DOHH2 (cell line): ENCODE results near the gene NUDT13.

Source experiments
- EZH2phosphoT487 ChIP-seq: fragments of 200-600 bp; sonication (generic); IDR thresholded peaks from 2 replicates; pipeline ENCODE4 v1.6.1; 2017; ENCODE audit warnings: borderline replicate concordance, mild to moderate bottlenecking, antibody characterized with exemption, low read length, moderate library complexity, mixed read lengths
- TF ChIP-seq, protein P1 (sequence below): fragments of 200-600 bp; sonication (generic); IDR thresholded peaks from one replicate; pipeline ENCODE4 v1.5.1; 2014; ENCODE audit warnings: antibody characterized with exemption, mild to moderate bottlenecking, low read depth, low read length; ENCODE audit not compliant: poor library complexity, severe bottlenecking

DNA sequence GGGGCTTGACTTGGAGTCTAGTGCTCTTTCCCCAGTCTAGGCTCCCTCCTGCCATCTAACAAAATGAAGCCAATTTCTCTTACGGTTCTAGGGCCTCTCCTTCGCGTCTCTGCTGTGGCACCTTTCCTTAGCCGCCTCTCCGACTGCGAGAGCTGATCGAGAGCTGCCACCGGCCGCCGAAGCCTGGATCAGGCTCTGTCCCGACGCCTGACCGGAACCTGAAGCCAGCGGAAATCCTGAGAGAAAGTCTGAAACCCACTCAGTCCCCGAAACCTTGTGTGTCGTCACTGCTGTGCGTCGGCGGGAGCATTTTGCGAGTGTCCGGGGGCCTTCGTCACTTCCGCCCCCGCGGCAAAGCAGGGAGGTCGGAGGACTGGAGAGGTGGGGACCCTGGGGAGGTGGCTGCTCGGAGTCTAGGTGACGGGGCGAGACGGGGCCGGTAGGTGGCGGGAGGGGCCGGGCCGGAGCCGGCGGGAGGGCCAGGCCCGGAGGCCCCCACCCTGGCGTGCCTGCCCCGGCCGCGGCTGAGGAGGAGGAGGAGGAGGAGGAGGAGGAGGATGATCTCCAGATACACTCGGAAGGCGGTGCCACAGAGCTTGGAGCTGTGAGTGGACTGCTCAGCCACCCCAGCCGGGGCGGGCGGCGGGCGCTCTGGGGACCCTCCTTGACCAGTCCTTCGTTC, 57.7 kb downstream of the NUDT13 start, which contains the start of the genes ECD and FAM149B1:
- TF ChIP-seq, protein P1, sequence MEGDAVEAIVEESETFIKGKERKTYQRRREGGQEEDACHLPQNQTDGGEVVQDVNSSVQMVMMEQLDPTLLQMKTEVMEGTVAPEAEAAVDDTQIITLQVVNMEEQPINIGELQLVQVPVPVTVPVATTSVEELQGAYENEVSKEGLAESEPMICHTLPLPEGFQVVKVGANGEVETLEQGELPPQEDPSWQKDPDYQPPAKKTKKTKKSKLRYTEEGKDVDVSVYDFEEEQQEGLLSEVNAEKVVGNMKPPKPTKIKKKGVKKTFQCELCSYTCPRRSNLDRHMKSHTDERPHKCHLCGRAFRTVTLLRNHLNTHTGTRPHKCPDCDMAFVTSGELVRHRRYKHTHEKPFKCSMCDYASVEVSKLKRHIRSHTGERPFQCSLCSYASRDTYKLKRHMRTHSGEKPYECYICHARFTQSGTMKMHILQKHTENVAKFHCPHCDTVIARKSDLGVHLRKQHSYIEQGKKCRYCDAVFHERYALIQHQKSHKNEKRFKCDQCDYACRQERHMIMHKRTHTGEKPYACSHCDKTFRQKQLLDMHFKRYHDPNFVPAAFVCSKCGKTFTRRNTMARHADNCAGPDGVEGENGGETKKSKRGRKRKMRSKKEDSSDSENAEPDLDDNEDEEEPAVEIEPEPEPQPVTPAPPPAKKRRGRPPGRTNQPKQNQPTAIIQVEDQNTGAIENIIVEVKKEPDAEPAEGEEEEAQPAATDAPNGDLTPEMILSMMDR: no peak
- TF ChIP-seq EZH2phosphoT487: no peak
